ENCODE results near the gene PARP14. TPM values are rescaled to one million over a fixed set of nuclear protein-coding genes. Genes with fewer than 3 reads are reported as not detected.

PARP14 gene
- total and polyA plus RNA-seq, 2 donors (not counting 3 experiments of a cell fraction or from before 2014, with no cell fraction given), result 19.7 to 41.5 TPM

- no peaks in the 10 kb centered on the region for H3K79me2 ChIP-seq (ENCODE audit: control insufficient read depth, insufficient read depth, low read length)
- BruUV-seq (replicated peaks), result no TSS peak
- H3K4me2 ChIP-seq (ENCODE audit: insufficient read depth, low read length), result no peak overlapping the region
- H4K20me1 ChIP-seq (replicated peaks; ENCODE audit: control insufficient read depth, extremely low read depth, insufficient read depth, low read length), result no peaks in the 10 kb centered on the region
- TF ChIP-seq POLR2AphosphoS5 (IDR thresholded peaks at IDR 0.05; ENCODE audit: insufficient read depth, low read depth, low read length) (no peak), MYC (IDR thresholded peaks at IDR 0.05; ENCODE audit: low read depth, low read length) (no peak), EZH2 (IDR thresholded peaks at IDR 0.05; ENCODE audit: borderline replicate concordance, low read depth, low read length, severe bottlenecking) (no peak), FOS (IDR thresholded peaks at IDR 0.05; ENCODE audit: borderline replicate concordance, insufficient read depth, low read length) (no peak), POLR2A (IDR thresholded peaks at IDR 0.05; ENCODE audit: low read depth, low read length) (no peak), JUN (IDR thresholded peaks at IDR 0.05; ENCODE audit: borderline replicate concordance, insufficient read depth, insufficient read length, low read depth) (no peak), GATA2 (IDR thresholded peaks at IDR 0.05; ENCODE audit: insufficient read depth, insufficient read length, low read depth, low read length) (no peak)
- TF ChIP-seq, protein P1, sequence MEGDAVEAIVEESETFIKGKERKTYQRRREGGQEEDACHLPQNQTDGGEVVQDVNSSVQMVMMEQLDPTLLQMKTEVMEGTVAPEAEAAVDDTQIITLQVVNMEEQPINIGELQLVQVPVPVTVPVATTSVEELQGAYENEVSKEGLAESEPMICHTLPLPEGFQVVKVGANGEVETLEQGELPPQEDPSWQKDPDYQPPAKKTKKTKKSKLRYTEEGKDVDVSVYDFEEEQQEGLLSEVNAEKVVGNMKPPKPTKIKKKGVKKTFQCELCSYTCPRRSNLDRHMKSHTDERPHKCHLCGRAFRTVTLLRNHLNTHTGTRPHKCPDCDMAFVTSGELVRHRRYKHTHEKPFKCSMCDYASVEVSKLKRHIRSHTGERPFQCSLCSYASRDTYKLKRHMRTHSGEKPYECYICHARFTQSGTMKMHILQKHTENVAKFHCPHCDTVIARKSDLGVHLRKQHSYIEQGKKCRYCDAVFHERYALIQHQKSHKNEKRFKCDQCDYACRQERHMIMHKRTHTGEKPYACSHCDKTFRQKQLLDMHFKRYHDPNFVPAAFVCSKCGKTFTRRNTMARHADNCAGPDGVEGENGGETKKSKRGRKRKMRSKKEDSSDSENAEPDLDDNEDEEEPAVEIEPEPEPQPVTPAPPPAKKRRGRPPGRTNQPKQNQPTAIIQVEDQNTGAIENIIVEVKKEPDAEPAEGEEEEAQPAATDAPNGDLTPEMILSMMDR (IDR thresholded peaks at IDR 0.05; ENCODE audit: extremely low read depth in 1 of 2, insufficient read depth in 1 of 2, low read depth in 1 of 2, low read length in 2 of 2), result no peak
- TF ChIP-seq, protein P2, sequence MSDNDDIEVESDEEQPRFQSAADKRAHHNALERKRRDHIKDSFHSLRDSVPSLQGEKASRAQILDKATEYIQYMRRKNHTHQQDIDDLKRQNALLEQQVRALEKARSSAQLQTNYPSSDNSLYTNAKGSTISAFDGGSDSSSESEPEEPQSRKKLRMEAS (IDR thresholded peaks at IDR 0.05; ENCODE audit: insufficient read depth, insufficient read length), result no peak
- no peak overlapping the region for H2AFZ ChIP-seq (ENCODE audit: low read depth, low read length)
- no peak for DNase-seq (ENCODE audit: low read depth, low spot score)
- intact Hi-C loops (cut with micrococcal nuclease), result no loop called here
- dilution Hi-C loops (cut with MboI; ENCODE audit: extremely low pct_ligation_motif_present, low sequenced_read_pairs), result no loop called here
- H3K9me1 ChIP-seq (replicated peaks; ENCODE audit: control insufficient read depth, extremely low read depth, insufficient read depth, low read length), result no peaks in the 10 kb centered on the region
- H3K27ac ChIP-seq (ENCODE audit: insufficient read depth, low read depth, low read length), result no peak overlapping the region
- ChIA-PET CTCF (no interaction called here), POLR2A (no interaction called here)
- H3K9me3 ChIP-seq (replicated peaks; ENCODE audit: control insufficient read depth, insufficient read depth, low read length), result no peaks in the 10 kb centered on the region
- no peak overlapping the region for H3K9ac ChIP-seq (replicated peaks; ENCODE audit: extremely low read depth, insufficient read depth, low read length)
- no peaks in the 10 kb centered on the region for H3K27me3 ChIP-seq (ENCODE audit: control insufficient read depth in 2 of 2, insufficient read depth in 2 of 2, low read length in 2 of 2)
- no peak overlapping the region for H3K4me3 ChIP-seq (replicated peaks in 1 of 3; ENCODE audit: insufficient read depth in 1 of 3, low read depth in 1 of 3, low read length in 3 of 3)
- H3K36me3 ChIP-seq (ENCODE audit: control insufficient read depth in 2 of 2, extremely low read depth in 1 of 2, insufficient read depth in 2 of 2, low read length in 2 of 2), result peaks cover 0 to 3% of the 10 kb centered on the region in 2 experiments
- no peak for FAIRE-seq
- no peaks in the 10 kb centered on the region for H3K4me1 ChIP-seq (ENCODE audit: control insufficient read depth, extremely low read depth, insufficient read depth, low read length)
Measured at GRCh38 chr3:122725106-122725505, 44.5 kb downstream of the PARP14 start.

Data from endothelial cell of umbilical vein (primary cell).